ENCODE data around the gene BICD2. TPM values are rescaled to one million over a fixed set of nuclear protein-coding genes. Genes with fewer than 3 reads are reported as not detected.

Gene BICD2
- total RNA-seq, 6 donors from 2014 or later = 33.8 to 50.1 (median 45.1) TPM

DNA sequence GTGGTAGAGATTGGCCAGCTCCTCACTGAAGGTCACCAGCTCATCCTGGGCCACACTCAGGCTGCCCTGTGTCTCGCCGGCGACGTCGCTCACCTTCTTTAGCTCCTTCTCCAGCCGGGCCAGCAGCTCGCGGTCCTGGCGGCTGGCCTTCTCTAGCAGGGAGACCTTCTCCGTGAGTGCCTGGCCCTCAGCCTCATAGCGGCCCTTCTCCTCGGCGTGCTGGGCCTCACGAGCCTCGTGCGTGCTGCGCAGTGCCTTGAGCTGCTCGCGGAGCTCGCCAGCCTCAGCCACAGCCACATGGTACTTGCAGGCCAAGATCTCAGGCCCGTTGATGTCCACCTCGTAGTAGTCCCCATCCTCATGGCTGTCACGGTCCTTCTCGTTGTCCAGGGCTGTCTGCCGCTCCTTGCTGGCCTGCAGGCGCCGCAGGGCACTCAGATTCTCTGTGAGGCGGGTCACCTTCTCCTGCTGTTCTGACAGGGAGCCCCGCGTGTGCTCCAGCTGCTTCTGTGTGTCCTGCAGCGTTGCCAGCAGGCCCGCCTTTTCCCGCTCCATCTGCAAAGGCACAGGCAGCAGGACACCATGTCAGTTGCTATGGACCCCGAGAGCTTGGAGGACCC lies 45.5 kb downstream of the BICD2 start:
- no peak for ATAC-seq (ENCODE audit: low FRiP score in 2 of 2)
- WGBS, 2 donors = 94 to 96% methylated on average over 29 to 32 of the region's 34 CpGs
- H3K9me3 ChIP-seq = no peaks in the 10 kb centered on the region
- no peak overlapping the region for H3K27ac ChIP-seq
- peaks cover 35 to 81% (median 77%) of the 10 kb centered on the region in 4 donors for H3K36me3 ChIP-seq
- H3K4me1 ChIP-seq = peaks cover 6 to 25% (median 15%) of the 10 kb centered on the region in 4 donors
- H3K4me3 ChIP-seq = no peak overlapping the region
- H3K27me3 ChIP-seq = no peaks in the 10 kb centered on the region
- TF ChIP-seq POLR2AphosphoS5 (IDR thresholded peaks at IDR 0.05) (no peak), POLR2A (IDR thresholded peaks at IDR 0.05) (no peak)
- DNase-seq = peak in 1 of 2 donors; percentile 72

DNA sequence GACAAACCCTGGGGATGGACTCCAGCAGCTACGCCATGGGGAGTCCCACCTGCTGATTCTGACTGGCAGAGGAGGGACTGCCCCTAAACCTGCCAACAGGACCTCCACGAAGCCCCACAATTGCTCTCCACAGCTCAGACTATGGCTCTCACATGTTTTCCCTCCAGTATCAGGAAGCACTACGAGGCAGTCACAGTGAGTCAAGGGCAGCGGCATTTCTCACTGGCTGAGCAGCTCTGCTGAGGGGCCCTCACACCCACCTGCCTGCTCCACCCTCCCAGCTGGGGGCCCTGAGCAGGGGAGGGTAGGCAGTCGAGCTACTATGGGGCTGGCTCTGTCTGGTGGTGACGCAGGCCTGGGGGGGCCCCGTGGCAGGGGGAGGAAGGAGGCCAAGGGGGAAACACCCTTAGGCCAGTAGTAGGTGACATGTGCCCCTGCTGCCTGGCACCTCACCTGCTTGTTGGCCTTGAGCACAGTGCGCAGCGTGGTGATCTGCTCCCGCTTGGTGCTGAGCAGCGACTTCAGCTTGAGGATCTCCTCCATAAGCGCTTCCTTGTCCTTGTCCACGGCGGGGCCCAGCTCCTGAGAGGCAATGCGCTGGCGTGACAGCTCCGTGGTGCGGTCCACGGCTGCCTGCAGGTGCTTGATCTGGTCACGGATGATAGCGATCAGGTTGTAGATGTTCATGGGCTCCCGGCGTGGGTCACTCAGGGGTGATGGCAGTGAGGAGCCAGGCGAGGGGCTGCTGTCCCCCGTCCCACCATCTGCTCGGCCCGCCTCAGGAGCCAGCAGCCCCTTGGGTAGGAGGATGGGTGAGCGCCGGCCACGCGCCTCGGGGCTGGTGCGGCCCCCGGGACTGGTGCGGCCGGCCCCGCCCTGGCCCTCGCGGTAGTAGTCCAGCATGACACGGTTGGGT lies 46.3 kb downstream of the BICD2 start:
- no peak for TF ChIP-seq CTCF (IDR thresholded peaks at IDR 0.05)
- TF ChIP-seq POLR2A (IDR thresholded peaks at IDR 0.05) = no peak
- no peak for TF ChIP-seq POLR2AphosphoS5 (IDR thresholded peaks at IDR 0.05)
- no peak for TF ChIP-seq EP300 (IDR thresholded peaks at IDR 0.05)
- DNase-seq (peak in 1 of 2 donors; percentile 76), ATAC-seq (ENCODE audit: low FRiP score in 2 of 2) (no peak)
- no peaks in the 10 kb centered on the region for H3K9me3 ChIP-seq
- H3K4me1 ChIP-seq = peaks cover under 1 to 17% (median 8%) of the 10 kb centered on the region in 4 donors
- H3K36me3 ChIP-seq = peaks cover 35 to 89% (median 85%) of the 10 kb centered on the region in 4 donors
- no peak overlapping the region for H3K4me3 ChIP-seq
- no peaks in the 10 kb centered on the region for H3K27me3 ChIP-seq
- H3K27ac ChIP-seq = no peak overlapping the region
- 93% methylated on average over 19 to 39 of the region's 40 CpGs for WGBS, 2 donors

GRCh38 chr9:92717201-92718085 lies 47.2 kb downstream of the BICD2 start:
- Histone ChIP-seq H3K27ac (no peak overlapping the region), H3K4me1 (peaks cover 0 to 8% (median 4%) of the 10 kb centered on the region in 4 donors), H3K4me3 (no peak overlapping the region), H3K36me3 (peaks cover 37 to 96% (median 90%) of the 10 kb centered on the region in 4 donors), H3K27me3 (no peaks in the 10 kb centered on the region), H3K9me3 (no peaks in the 10 kb centered on the region)
- WGBS, 2 donors = 92 to 93% methylated on average over 14 to 21 of the region's 21 CpGs
- TF ChIP-seq EP300 (IDR thresholded peaks at IDR 0.05) (no peak), POLR2A (IDR thresholded peaks at IDR 0.05) (no peak), POLR2AphosphoS5 (IDR thresholded peaks at IDR 0.05) (no peak), CTCF (IDR thresholded peaks at IDR 0.05) (no peak)
- DNase-seq = peak in 1 of 2 donors; percentile 18
- no peak for ATAC-seq (ENCODE audit: low FRiP score in 2 of 2)

DNA sequence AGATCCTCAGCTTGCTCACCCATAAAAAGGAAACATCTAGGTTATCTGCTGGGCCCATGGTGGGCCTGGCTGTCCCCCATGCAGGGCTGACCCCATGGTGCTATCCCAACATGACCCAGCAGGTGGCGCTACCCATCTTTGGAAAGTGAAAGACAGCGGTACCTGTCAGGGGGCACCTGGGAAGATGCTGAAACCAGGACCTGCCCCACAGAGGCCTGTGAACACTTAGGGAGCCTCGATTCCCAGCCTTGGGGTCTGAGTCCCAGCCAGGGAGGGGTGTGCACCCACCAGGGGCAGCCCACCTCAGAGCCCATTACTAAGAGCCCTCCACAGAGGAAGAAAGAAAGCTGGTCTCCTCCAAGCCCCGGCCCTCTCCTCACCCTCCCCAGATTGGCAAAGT lies 48.1 kb downstream of the BICD2 start:
- TF ChIP-seq POLR2AphosphoS5 (IDR thresholded peaks at IDR 0.05) = no peak
- TF ChIP-seq CTCF (IDR thresholded peaks at IDR 0.05) = peak; percentile 90 to 94 (median 92)

More for the DNA sequence above, 48.1 kb downstream of the BICD2 start:
- ATAC-seq (ENCODE audit: low FRiP score in 2 of 2) (peak; percentile 61 to 81), DNase-seq (peak in 1 of 2 donors; percentile 49)
- no peak overlapping the region for H3K4me3 ChIP-seq
- peaks cover 0 to 11% (median 6%) of the 10 kb centered on the region in 4 donors for H3K4me1 ChIP-seq
- H3K36me3 ChIP-seq = peaks cover 37 to 94% (median 83%) of the 10 kb centered on the region in 4 donors
- no peak overlapping the region for H3K27ac ChIP-seq
- H3K9me3 ChIP-seq = no peaks in the 10 kb centered on the region
- WGBS, 2 donors = 32% methylated on average over 4 of the region's 4 CpGs
- no peaks in the 10 kb centered on the region for H3K27me3 ChIP-seq

Measured in upper lobe of left lung (tissue), 6 donors.